MV-4-11 (cell line): Measurements from ENCODE around the gene ZFYVE1.
"Not testable (repeated sequence)": the region's sequence is repeated elsewhere in the genome, so short reads cannot be mapped to it uniquely, and the experiment has no call there.

Experiments used
- DNase-seq: peaks from one replicate; lab custom pipeline; 2025; lab: John Stamatoyannopoulos, UW

Gene ZFYVE1

GRCh38 chr14:73004641-73005040 lies 22.3 kb downstream of the ZFYVE1 start:
- DNase-seq, result not testable (repeated sequence)

GRCh38 chr14:73003681-73004080 lies 23.2 kb downstream of the ZFYVE1 start:
- no peak for DNase-seq

- DNase-seq, result no peak
These were observed 26.8 kb downstream of the ZFYVE1 start for GRCh38 chr14:73000073-73000472.

- no peak for DNase-seq
These were observed 27.6 kb downstream of the ZFYVE1 start for GRCh38 chr14:72999316-72999715.

GRCh38 chr14:72998252-72998903 lies 28.5 kb downstream of the ZFYVE1 start:
- no peak for DNase-seq

GRCh38 chr14:72996916-72997315 lies 30.0 kb downstream of the ZFYVE1 start:
- DNase-seq, result no peak

- DNase-seq, result no peak
These were observed 36.7 kb downstream of the ZFYVE1 start for GRCh38 chr14:72990171-72990570.

- no peak for DNase-seq
These were observed 40.0 kb downstream of the ZFYVE1 start for GRCh38 chr14:72986857-72987256.

- DNase-seq, result no peak
These were observed 40.7 kb downstream of the ZFYVE1 start for GRCh38 chr14:72986214-72986613.

- DNase-seq, result no peak
These were observed 44.7 kb downstream of the ZFYVE1 start for GRCh38 chr14:72982146-72982708.

GRCh38 chr14:72980863-72981262 lies 46.0 kb downstream of the ZFYVE1 start:
- DNase-seq, result no peak

- no peak for DNase-seq
These were observed 48.0 kb downstream of the ZFYVE1 start for GRCh38 chr14:72978856-72979255.

GRCh38 chr14:72975770-72976169 lies 51.1 kb downstream of the ZFYVE1 start:
- no peak for DNase-seq

GRCh38 chr14:72974661-72975060 lies 52.2 kb downstream of the ZFYVE1 start:
- DNase-seq, result no peak

GRCh38 chr14:72970824-72971434 lies 56.0 kb downstream of the ZFYVE1 start:
- no peak for DNase-seq

- no peak for DNase-seq
These were observed 56.8 kb downstream of the ZFYVE1 start for GRCh38 chr14:72970058-72970630.

GRCh38 chr14:72968316-72968715 lies 58.6 kb downstream of the ZFYVE1 start:
- no peak for DNase-seq

- DNase-seq, result no peak
These were observed 60.9 kb downstream of the ZFYVE1 start for GRCh38 chr14:72966038-72966437.

GRCh38 chr14:72965249-72965648 lies 61.7 kb downstream of the ZFYVE1 start:
- DNase-seq, result peak; percentile 51

- no peak for DNase-seq
These were observed 64.0 kb downstream of the ZFYVE1 start for GRCh38 chr14:72962829-72963312.

GRCh38 chr14:72962336-72962754 lies 64.6 kb downstream of the ZFYVE1 start:
- DNase-seq, result not testable (repeated sequence)

GRCh38 chr14:72961579-72962335 lies 65.1 kb downstream of the ZFYVE1 start:
- no peak for DNase-seq
